Measurements from ENCODE around the gene STK11. TPM values are rescaled to one million over a fixed set of nuclear protein-coding genes. Genes with fewer than 3 reads are reported as not detected.

The STK11 gene
- total RNA-seq, 4 donors from 2014 or later = 22.8 to 71.8 (median 31.9) TPM

DNA sequence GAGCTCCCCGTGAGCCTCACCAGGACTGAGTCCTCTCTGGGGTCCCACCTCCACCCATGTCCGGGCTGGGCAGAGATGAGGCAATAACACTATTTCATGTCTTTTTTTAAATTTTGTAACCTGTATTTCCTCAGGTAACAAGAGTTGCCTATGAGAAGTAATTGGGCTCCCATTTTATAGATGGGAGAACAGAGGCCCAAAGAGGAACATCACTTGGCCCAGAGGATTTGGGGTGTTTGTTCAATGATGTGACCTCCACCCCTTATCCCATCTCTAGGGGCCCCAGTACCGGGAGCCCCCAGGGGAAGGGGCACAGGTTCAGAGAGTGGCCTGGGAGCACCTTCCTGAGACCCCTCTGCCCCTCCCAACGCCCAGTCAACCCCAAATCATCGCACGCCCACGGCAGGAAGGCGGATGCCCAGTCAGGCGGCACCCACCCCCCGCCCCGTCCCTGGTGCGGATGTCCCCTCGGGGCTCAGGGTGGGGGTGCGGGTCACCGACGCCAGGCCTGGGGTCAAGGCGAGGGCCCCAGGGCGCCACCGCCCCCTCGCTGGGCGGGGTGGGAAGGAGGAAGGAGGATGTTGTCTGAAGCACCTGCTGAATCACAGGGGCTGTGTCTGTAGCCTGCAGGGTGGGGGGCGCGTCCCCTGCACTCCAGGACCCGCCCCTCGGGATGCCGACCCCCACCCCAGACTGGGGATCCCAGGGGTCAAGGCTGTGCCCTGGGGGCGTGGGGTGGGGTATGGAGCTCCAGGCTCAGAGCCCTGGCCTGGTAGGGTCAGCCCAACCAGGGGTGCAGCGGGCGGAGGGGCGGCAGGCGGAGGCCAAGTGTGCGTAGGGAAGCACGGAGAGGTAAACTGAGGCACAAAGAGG, 54.5 kb downstream of the STK11 start:
- TF ChIP-seq, protein P1, sequence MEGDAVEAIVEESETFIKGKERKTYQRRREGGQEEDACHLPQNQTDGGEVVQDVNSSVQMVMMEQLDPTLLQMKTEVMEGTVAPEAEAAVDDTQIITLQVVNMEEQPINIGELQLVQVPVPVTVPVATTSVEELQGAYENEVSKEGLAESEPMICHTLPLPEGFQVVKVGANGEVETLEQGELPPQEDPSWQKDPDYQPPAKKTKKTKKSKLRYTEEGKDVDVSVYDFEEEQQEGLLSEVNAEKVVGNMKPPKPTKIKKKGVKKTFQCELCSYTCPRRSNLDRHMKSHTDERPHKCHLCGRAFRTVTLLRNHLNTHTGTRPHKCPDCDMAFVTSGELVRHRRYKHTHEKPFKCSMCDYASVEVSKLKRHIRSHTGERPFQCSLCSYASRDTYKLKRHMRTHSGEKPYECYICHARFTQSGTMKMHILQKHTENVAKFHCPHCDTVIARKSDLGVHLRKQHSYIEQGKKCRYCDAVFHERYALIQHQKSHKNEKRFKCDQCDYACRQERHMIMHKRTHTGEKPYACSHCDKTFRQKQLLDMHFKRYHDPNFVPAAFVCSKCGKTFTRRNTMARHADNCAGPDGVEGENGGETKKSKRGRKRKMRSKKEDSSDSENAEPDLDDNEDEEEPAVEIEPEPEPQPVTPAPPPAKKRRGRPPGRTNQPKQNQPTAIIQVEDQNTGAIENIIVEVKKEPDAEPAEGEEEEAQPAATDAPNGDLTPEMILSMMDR (IDR thresholded peaks at IDR 0.05; ENCODE audit: low read depth) = no peak

DNA sequence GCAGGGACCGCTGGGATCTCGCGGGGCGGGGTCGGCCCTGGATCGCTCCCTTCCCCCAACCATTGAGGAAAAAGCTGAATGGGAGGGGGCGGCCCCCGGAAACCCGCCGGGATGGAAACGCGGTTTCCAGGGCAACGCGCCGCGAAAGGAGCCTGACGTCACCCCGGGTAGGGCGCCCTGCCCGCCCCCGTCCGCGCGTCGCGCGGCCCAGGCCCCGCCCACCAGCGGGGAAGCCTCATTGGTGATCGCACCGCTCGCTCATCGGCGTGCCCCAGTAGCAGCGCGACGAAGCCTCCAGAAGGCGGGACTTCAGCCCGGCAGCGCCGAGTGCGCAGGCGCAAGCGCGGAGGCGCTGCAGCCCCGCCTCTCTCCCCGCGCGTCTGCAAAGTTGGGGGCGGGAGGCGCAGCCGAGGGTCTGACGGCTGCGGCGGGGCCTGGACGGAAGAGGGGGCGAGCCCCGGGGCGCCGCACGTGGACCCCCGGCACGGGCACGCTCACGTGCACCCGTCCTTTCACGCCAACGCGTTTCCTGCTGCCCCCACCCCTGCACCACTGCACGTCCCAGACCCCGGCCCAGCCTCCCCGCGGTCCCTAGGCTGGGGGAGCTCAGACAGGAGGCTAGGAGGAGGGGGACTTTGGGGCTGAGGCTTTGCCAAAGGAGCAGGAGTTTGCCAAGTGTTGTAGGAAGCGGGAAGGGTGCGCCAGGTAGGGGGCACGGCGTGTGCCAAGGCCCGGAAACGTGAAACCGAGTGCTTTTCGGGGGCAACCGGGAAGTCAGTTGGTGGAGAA, 55.4 kb downstream of the STK11 start:
- TF ChIP-seq, protein P1 (IDR thresholded peaks at IDR 0.05; ENCODE audit: low read depth) = no peak

DNA sequence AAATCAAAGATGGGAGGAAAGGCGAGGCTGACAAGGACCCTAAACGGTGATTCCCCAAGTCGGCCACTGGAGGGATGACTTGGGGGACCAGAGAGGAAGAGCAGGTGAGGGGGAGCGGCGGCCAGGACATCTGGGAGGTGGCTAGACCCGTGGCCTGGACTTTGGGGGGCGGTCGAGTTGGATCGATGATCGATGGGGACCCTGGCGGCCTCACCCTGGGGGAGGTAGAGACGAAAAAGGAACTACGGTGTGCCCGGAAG, 55.9 kb downstream of the STK11 start:
- TF ChIP-seq, protein P1 (IDR thresholded peaks at IDR 0.05; ENCODE audit: low read depth) = no peak

DNA sequence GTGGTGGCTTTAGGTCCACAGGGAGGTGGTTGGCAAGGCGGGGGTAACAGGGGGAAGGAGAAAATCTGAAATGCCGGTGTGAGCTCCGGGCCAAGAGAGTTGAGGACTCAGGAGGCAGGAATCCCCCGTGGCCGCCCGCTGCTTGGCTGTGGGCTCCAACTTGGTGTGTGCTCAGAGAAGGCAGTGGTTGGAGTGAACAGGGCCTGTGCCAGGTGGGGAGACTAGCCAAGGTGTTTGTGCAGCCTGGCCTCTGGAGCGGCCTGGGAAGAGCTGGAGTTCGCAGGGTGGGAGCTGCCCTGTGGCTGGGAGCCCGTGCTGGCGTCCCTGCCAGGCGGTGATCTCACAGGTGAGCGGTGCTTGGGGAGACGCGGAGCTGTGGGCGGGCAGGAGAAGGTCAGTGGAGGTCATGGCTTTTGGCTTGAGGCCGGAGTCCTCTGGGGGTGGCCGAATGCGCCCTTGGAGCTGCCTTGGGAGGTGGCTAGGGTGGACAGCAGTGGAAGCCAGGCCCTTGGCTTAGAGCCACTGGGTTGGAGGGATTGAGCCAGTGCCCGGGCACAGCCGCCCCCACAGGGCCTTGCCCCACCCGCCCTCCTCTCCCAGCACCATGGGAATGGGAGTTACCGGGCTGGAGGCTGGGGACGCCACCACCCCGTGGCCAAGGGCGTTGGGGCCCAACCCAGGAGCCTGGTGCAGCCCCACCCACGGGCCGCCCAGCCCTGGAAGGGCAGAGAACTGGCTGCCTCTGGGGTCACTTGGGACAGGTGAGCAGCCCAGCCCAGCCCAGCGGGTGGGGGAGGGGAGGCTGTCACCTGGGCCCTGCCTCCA, 56.4 kb downstream of the STK11 start:
- TF ChIP-seq, protein P1 (IDR thresholded peaks at IDR 0.05; ENCODE audit: low read depth) = no peak

DNA sequence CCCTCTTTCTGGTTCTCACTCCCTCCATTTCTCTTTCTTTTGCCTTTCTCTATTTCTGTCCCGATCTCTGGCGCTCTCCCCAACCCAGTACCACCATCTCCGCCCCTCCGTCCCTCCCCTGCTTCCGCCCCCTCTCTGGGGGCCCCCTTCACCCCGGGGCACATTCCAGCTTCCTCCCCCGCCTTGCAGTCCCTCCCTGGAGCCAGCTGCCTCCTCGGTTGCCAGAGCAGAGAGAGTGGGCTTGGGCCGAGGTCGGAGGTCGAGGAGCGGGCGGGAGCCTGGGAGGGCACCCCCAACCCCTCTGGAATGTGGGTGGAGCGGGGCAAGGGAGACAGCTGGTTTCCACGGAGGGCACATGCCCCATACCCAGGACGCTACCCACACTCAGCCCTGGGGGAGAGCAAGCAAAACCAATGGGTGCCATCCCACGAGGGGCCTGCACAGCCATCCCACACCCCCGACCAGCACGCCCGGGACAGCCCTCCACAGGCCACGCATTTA, 57.1 kb downstream of the STK11 start:
- TF ChIP-seq, protein P1 (IDR thresholded peaks at IDR 0.05; ENCODE audit: low read depth) = no peak

DNA sequence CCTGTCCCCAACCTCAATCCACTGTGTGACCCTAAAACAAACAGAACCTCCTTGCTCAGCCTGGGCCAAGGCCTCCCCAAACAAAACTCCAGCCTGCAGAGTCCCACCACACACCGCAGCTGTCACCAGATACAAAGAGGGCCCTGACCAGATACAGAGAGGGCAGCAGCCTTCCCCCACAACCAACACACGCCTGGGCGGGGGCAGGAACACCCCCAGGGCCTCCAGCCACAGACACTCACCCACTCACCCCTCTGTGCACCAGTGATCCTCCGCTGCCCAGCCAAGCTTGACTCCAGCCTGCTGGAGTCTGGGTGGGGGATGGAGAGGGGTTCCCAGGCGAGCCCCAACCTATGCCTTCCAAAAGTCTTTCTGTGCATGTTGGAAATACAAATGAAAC, 57.6 kb downstream of the STK11 start:
- TF ChIP-seq, protein P1 (IDR thresholded peaks at IDR 0.05; ENCODE audit: low read depth) = no peak

Measured in subcutaneous adipose tissue (tissue), 4 donors.